SU-DHL-6 (cell line): Measurements from ENCODE around the gene SOX15.

Source experiments
- H2AFZ ChIP-seq: fragments of 200-600 bp; sonication (generic); 2 replicates; pipeline ENCODE4 v1.6.1; 2014; ENCODE audit warnings: low read depth, mild to moderate bottlenecking, moderate library complexity, mixed read lengths, antibody characterized with exemption, low read length; ENCODE audit not compliant: severe bottlenecking
- H3F3A ChIP-seq: fragments of 200-600 bp; shearing (Covaris generic); 2 replicates; pipeline ENCODE4 v1.6.0; 2016; ENCODE audit warnings: antibody characterized with exemption, mild to moderate bottlenecking; ENCODE audit not compliant: insufficient read depth
- H3K27ac ChIP-seq: fragments of 200-600 bp; sonication (generic); 2 replicates; pipeline ENCODE4 v1.5.1; 2016; ENCODE audit warnings: low read depth, mild to moderate bottlenecking, low read length, moderate library complexity, mixed read lengths
- H3K27me3 ChIP-seq: fragments of 200-600 bp; sonication (generic), shearing (Covaris generic); 2 replicates; pipeline ENCODE4 v1.6.0; 2014; ENCODE audit warnings: mild to moderate bottlenecking, low read length
- H3K36me3 ChIP-seq: fragments of 200-600 bp; sonication (generic); 2 replicates; pipeline ENCODE4 v1.6.1; 2014; ENCODE audit warnings: mild to moderate bottlenecking, low read length, mixed read lengths
- H3K4me2 ChIP-seq: fragments of 300-600, 200-600 bp; shearing (Covaris generic), sonication (generic); 2 replicates; pipeline ENCODE4 v1.6.0; 2014; ENCODE audit warnings: low read length, low read depth, mild to moderate bottlenecking; ENCODE audit not compliant: poor library complexity, severe bottlenecking
- H3K4me3 ChIP-seq: fragments of 200-600 bp; sonication (generic); 2 replicates; pipeline ENCODE4 v1.5.1; 2014; ENCODE audit warnings: antibody characterized with exemption, low read length, mild to moderate bottlenecking, mixed read lengths; ENCODE audit not compliant: insufficient read depth, poor library complexity, severe bottlenecking
- H3K79me2 ChIP-seq: fragments of 200-600 bp; sonication (generic); 2 replicates; pipeline ENCODE4 v1.6.1; 2014; ENCODE audit warnings: mild to moderate bottlenecking, low read length, moderate library complexity; ENCODE audit not compliant: insufficient read depth
- H3K9ac ChIP-seq: fragments of 200-600 bp; sonication (generic); 2 replicates; pipeline ENCODE4 v1.7.0; 2014; ENCODE audit warnings: mild to moderate bottlenecking, low read length
- H3K9me2 ChIP-seq: fragments of 200-600 bp; sonication (generic); replicated peaks from 2 replicates; pipeline ENCODE4 v1.6.1; 2014; ENCODE audit warnings: low read length; ENCODE audit not compliant: insufficient read depth
- H3K9me3 ChIP-seq: fragments of 200-600 bp; sonication (generic); 2 replicates; pipeline ENCODE4 v1.6.1; 2014; ENCODE audit warnings: low read length, mixed read lengths; ENCODE audit not compliant: insufficient read depth
- H4K20me1 ChIP-seq: fragments of 200-600 bp; sonication (generic); 2 replicates; pipeline ENCODE4 v1.6.1; 2014; ENCODE audit warnings: low read depth, mild to moderate bottlenecking, antibody characterized with exemption, low read length, moderate library complexity, mixed read lengths
- CTCF ChIP-seq: fragments of 200-600 bp; sonication (generic); IDR thresholded peaks from one replicate; pipeline ENCODE4 v1.5.1; 2017; ENCODE audit warnings: antibody characterized with exemption, mild to moderate bottlenecking, low read length, moderate library complexity; ENCODE audit not compliant: insufficient read depth, poor library complexity, severe bottlenecking
- EZH2phosphoT487 ChIP-seq: fragments of 200-600 bp; sonication (generic), shearing (Covaris generic); conservative IDR thresholded peaks from 2 replicates; pipeline ENCODE4 v1.6.1; 2018; ENCODE audit warnings: mild to moderate bottlenecking, antibody characterized with exemption, low read length, moderate library complexity, mixed read lengths

SOX15 gene

GRCh38 chr17:7572588-7573323 lies 17.1 kb downstream of the SOX15 start:
- no peaks in the 10 kb centered on the region for H3K9me3 ChIP-seq
- peaks cover 38% of the 10 kb centered on the region for H3K36me3 ChIP-seq
- peak overlapping the region; percentile 100 for H3K9ac ChIP-seq
- no peaks in the 10 kb centered on the region for H3K9me2 ChIP-seq
- H3K79me2 ChIP-seq, result peaks cover 35% of the 10 kb centered on the region
- peak overlapping the region; percentile 94 for H3K27ac ChIP-seq
- TF ChIP-seq EZH2phosphoT487 (no peak), CTCF (no peak)
- peaks cover 32% of the 10 kb centered on the region for H4K20me1 ChIP-seq
- peak overlapping the region; percentile 71 for H3K4me2 ChIP-seq
- H3F3A ChIP-seq, result peaks cover 69% of the 10 kb centered on the region
- H3K27me3 ChIP-seq, result no peaks in the 10 kb centered on the region
- peak overlapping the region; percentile 100 for H3K4me3 ChIP-seq
- no peak overlapping the region for H2AFZ ChIP-seq

GRCh38 chr17:7572338-7572587 lies 17.6 kb downstream of the SOX15 start:
- Histone ChIP-seq H3K79me2 (peaks cover 35% of the 10 kb centered on the region), H3K9ac (peak overlapping the region; percentile 95), H3K4me2 (peak overlapping the region; percentile 97), H3K27me3 (no peaks in the 10 kb centered on the region), H3K36me3 (peaks cover 38% of the 10 kb centered on the region), H4K20me1 (peaks cover 32% of the 10 kb centered on the region), H3K27ac (peak overlapping the region; percentile 71), H3K9me2 (no peaks in the 10 kb centered on the region), H2AFZ (no peak overlapping the region), H3K4me3 (peak overlapping the region; percentile 88), H3K9me3 (no peaks in the 10 kb centered on the region), H3F3A (peaks cover 64% of the 10 kb centered on the region)
- TF ChIP-seq CTCF (no peak), EZH2phosphoT487 (no peak)

- no peaks in the 10 kb centered on the region for H3K9me2 ChIP-seq
- peaks cover 15% of the 10 kb centered on the region; the same call in 1 of the 2 replicates for H4K20me1 ChIP-seq
- TF ChIP-seq CTCF (no peak), EZH2phosphoT487 (no peak)
- no peak overlapping the region for H3K4me2 ChIP-seq
- no peaks in the 10 kb centered on the region for H3K27me3 ChIP-seq
- peaks cover 35% of the 10 kb centered on the region for H3K79me2 ChIP-seq
- H3K9me3 ChIP-seq, result no peaks in the 10 kb centered on the region
- H3K4me3 ChIP-seq, result no peak overlapping the region
- peaks cover 45% of the 10 kb centered on the region for H3F3A ChIP-seq
- peaks cover 26% of the 10 kb centered on the region for H3K36me3 ChIP-seq
- H3K9ac ChIP-seq, result no peak overlapping the region
- no peak overlapping the region for H3K27ac ChIP-seq
- H2AFZ ChIP-seq, result no peak overlapping the region
Measured at GRCh38 chr17:7570351-7570750, 19.5 kb downstream of the SOX15 start.
